H1 (cell line): ENCODE results near the gene NINJ2. TPM values are rescaled to one million over a fixed set of nuclear protein-coding genes. Genes with fewer than 3 reads are reported as not detected.

Experiments
- CTCF ChIA-PET: fragments of 300-600 bp; sonication (Branson Sonifier 250); formaldehyde crosslinking; loops from one replicate; lab custom pipeline; 2021; ENCODE audit not compliant: partially characterized antibody; lab: Charles Lee
- POLR2A ChIA-PET: fragments of 300-600 bp; sonication (Branson Sonifier 250); formaldehyde crosslinking; loops from one replicate; lab custom pipeline; 2021; ENCODE audit warnings: inconsistent platforms; ENCODE audit not compliant: partially characterized antibody; lab: Charles Lee
- DNase-seq, 2 experiments: peaks; one replicate each; pipeline versions ENCODE4 v3.0.0 to v3.0.0-alpha.2; 2010 to 2022; ENCODE audit warnings: low spot score in 2 of 2, low read depth in 1 of 2, mixed read lengths in 1 of 2
- FAIRE-seq: peaks from 2 replicates; lab custom pipeline; 2011; peaks lifted over from hg19 to GRCh38; lab: Jason Lieb, UNC
- H2AFZ ChIP-seq: 2 replicates; pipeline ENCODE4 v1.8.1; 2012; ENCODE audit warnings: low read length, inconsistent platforms
- H2AK5ac ChIP-seq: 2 replicates; pipeline ENCODE4 v1.6.1; 2013; ENCODE audit warnings: low read depth, low read length
- H2BK120ac ChIP-seq: replicated peaks from 2 replicates; pipeline ENCODE3; 2013; ENCODE audit warnings: low read depth, low read length, inconsistent platforms
- H2BK12ac ChIP-seq: 2 replicates; pipeline ENCODE4 v1.6.1; 2013; ENCODE audit warnings: low read depth, low read length
- H2BK15ac ChIP-seq: 2 replicates; pipeline ENCODE4 v1.6.1; 2013; ENCODE audit warnings: low read length
- H2BK20ac ChIP-seq: 2 replicates; pipeline ENCODE4 v1.6.1; 2013; ENCODE audit warnings: low read length
- H2BK5ac ChIP-seq: 2 replicates; pipeline ENCODE4 v1.6.1; 2013; ENCODE audit warnings: low read depth, low read length
- H3K14ac ChIP-seq: 2 replicates; pipeline ENCODE4 v1.6.1; 2013; ENCODE audit warnings: inconsistent platforms; ENCODE audit not compliant: insufficient read length
- H3K18ac ChIP-seq: 2 replicates; pipeline ENCODE4 v1.6.1; 2013; ENCODE audit warnings: low read length; ENCODE audit errors: extremely low read depth
- H3K23ac ChIP-seq: 2 replicates; pipeline ENCODE4 v1.6.1; 2013; ENCODE audit warnings: inconsistent platforms; ENCODE audit not compliant: insufficient read length
- H3K23me2 ChIP-seq: 2 replicates; pipeline ENCODE4 v1.6.1; 2013; ENCODE audit warnings: low read depth, low read length
- H3K27ac ChIP-seq: 2 replicates; pipeline ENCODE4 v1.6.1; 2011; ENCODE audit warnings: low read depth, low read length, inconsistent platforms
- H3K27me3 ChIP-seq, 4 experiments: replicated peaks in 1 of 4; 1 replicate in 1 of 4; 2 replicates in 3 of 4; pipeline versions ENCODE4 v1.6.1 to v1.8.1; 2011 to 2013; ENCODE audit warnings: low read length in 3 of 4, mild to moderate bottlenecking in 3 of 4, inconsistent platforms in 2 of 4, mixed read lengths in 2 of 4, moderate library complexity in 1 of 4; ENCODE audit not compliant: control insufficient read depth in 3 of 4, insufficient read depth in 3 of 4; ENCODE audit errors: extremely low read depth in 1 of 4
- H3K36me3 ChIP-seq, 4 experiments: 2 replicates each; pipeline versions ENCODE4 v1.6.1 to v1.8.1; 2011 to 2013; ENCODE audit warnings: mild to moderate bottlenecking in 4 of 4, low read length in 3 of 4, moderate library complexity in 2 of 4, control low read depth in 1 of 4, inconsistent platforms in 1 of 4; ENCODE audit not compliant: insufficient read depth in 4 of 4, control insufficient read depth in 2 of 4
- H3K4ac ChIP-seq: replicated peaks from 2 replicates; pipeline ENCODE3; 2013; ENCODE audit warnings: low read length, low read depth, mixed read lengths, inconsistent platforms; ENCODE audit not compliant: insufficient read length
- H3K4me1 ChIP-seq, 4 experiments: replicated peaks in 1 of 4; 1 replicate in 1 of 4; 2 replicates in 3 of 4; pipeline versions ENCODE4 v1.6.1 to v1.8.1; 2011 to 2013; ENCODE audit warnings: low read length in 3 of 4, inconsistent platforms in 2 of 4, mixed read lengths in 1 of 4; ENCODE audit not compliant: insufficient read depth in 4 of 4, control insufficient read depth in 3 of 4
- H3K4me2 ChIP-seq, 2 experiments: 2 replicates each; pipeline versions ENCODE4 v1.6.1 to v1.8.1; 2011 to 2013; ENCODE audit warnings: low read depth in 2 of 2, low read length in 2 of 2, control low read depth in 1 of 2, inconsistent platforms in 1 of 2, mild to moderate bottlenecking in 1 of 2; ENCODE audit not compliant: insufficient read depth in 1 of 2
- H3K4me3 ChIP-seq, 4 experiments: fragments of 200-600, 300-600 bp in 1 of 4; sonication (generic), shearing (Covaris generic), sonication (Bioruptor Twin) in 1 of 4; 2 replicates each; pipeline versions ENCODE4 v1.5.1 to v1.8.1; 2011 to 2016; ENCODE audit warnings: low read length in 4 of 4, low read depth in 3 of 4, control low read depth in 2 of 4, inconsistent platforms in 2 of 4, mild to moderate bottlenecking in 2 of 4, mixed read lengths in 1 of 4, moderate library complexity in 1 of 4; ENCODE audit not compliant: insufficient read depth in 2 of 4; ENCODE audit errors: extremely low read depth in 1 of 4
- H3K56ac ChIP-seq: replicated peaks from 2 replicates; pipeline ENCODE3; 2013; ENCODE audit warnings: low read depth, mild to moderate bottlenecking, mixed read lengths, low read length, inconsistent platforms; ENCODE audit not compliant: insufficient read length
- H3K79me1 ChIP-seq: 2 replicates; pipeline ENCODE4 v1.6.1; 2013; ENCODE audit warnings: low read depth, low read length, control low read depth
- H3K79me2 ChIP-seq, 2 experiments: 2 replicates each; pipeline versions ENCODE4 v1.6.1 to v1.8.1; 2012 to 2013; ENCODE audit warnings: low read length in 2 of 2, mild to moderate bottlenecking in 2 of 2, inconsistent platforms in 1 of 2; ENCODE audit not compliant: insufficient read depth in 2 of 2, control insufficient read depth in 1 of 2
- H3K9ac ChIP-seq, 4 experiments: replicated peaks in 1 of 4; 1 replicate in 1 of 4; 2 replicates in 3 of 4; pipeline versions ENCODE4 v1.6.1 to v1.8.1; 2011 to 2013; ENCODE audit warnings: low read depth in 3 of 4, low read length in 3 of 4, control low read depth in 2 of 4, mild to moderate bottlenecking in 2 of 4, moderate library complexity in 2 of 4, inconsistent platforms in 1 of 4; ENCODE audit errors: extremely low read depth in 1 of 4
- H3K9me3 ChIP-seq, 2 experiments: 2 replicates each; pipeline versions ENCODE4 v1.6.1 to v1.8.1; 2012 to 2013; ENCODE audit warnings: mild to moderate bottlenecking in 2 of 2, moderate library complexity in 2 of 2, control low read depth in 1 of 2, inconsistent platforms in 1 of 2, low read depth in 1 of 2, low read length in 1 of 2, mixed read lengths in 1 of 2; ENCODE audit not compliant: insufficient read depth in 2 of 2
- H4K20me1 ChIP-seq, 2 experiments: replicated peaks in 1 of 2; 2 replicates each; pipeline versions ENCODE3 to v1.8.1; 2011 to 2013; ENCODE audit warnings: inconsistent platforms in 2 of 2, low read length in 2 of 2, mild to moderate bottlenecking in 1 of 2; ENCODE audit not compliant: insufficient read depth in 2 of 2, control insufficient read depth in 1 of 2
- H4K5ac ChIP-seq: 2 replicates; pipeline ENCODE4 v1.6.1; 2013; ENCODE audit warnings: low read length, low read depth, mixed read lengths, inconsistent platforms; ENCODE audit not compliant: insufficient read length
- H4K8ac ChIP-seq: 2 replicates; pipeline ENCODE4 v1.8.0; 2013; ENCODE audit warnings: mild to moderate bottlenecking, moderate library complexity, low read length, inconsistent platforms; ENCODE audit not compliant: insufficient read depth; ENCODE audit errors: extremely low read depth
- H4K91ac ChIP-seq: replicated peaks from 2 replicates; pipeline ENCODE3; 2013; ENCODE audit warnings: low read length, mixed read lengths, inconsistent platforms; ENCODE audit not compliant: insufficient read length
- BACH1 ChIP-seq: IDR thresholded peaks from 2 replicates; pipeline ENCODE4 v1.6.1; 2012; ENCODE audit warnings: low read length, improper control_type of control experiment
- CTBP2 ChIP-seq: IDR thresholded peaks from 2 replicates; pipeline ENCODE4 v1.7.0; 2011; ENCODE audit warnings: borderline replicate concordance, mild to moderate bottlenecking, moderate library complexity, mixed read lengths, low read length; ENCODE audit not compliant: insufficient read depth, insufficient read length
- FOSL1 ChIP-seq: IDR thresholded peaks from 2 replicates; pipeline ENCODE4 v1.6.1; 2011; ENCODE audit warnings: mild to moderate bottlenecking, low read depth, low read length, moderate library complexity; ENCODE audit not compliant: insufficient read depth
- MAFK ChIP-seq: IDR thresholded peaks from 2 replicates; pipeline ENCODE4 v1.6.1; 2012; ENCODE audit warnings: low read depth, mild to moderate bottlenecking, improper control_type of control experiment, low read length
- MAX ChIP-seq: IDR thresholded peaks from 2 replicates; pipeline ENCODE4 v1.6.1; 2012; ENCODE audit warnings: inconsistent platforms
- NANOG ChIP-seq: IDR thresholded peaks from 2 replicates; pipeline ENCODE4 v1.6.1; 2011; ENCODE audit warnings: low read length, low read depth, mild to moderate bottlenecking, inconsistent platforms; ENCODE audit not compliant: insufficient read depth, poor library complexity, severe bottlenecking
- SIN3A ChIP-seq, 2 experiments: IDR thresholded peaks in 1 of 2; conservative IDR thresholded peaks in 1 of 2; 2 replicates each; pipeline ENCODE4 v1.6.1; 2011 to 2012; ENCODE audit warnings: low read length in 2 of 2, improper control_type of control experiment in 1 of 2, low read depth in 1 of 2, mild to moderate bottlenecking in 1 of 2
- SIX5 ChIP-seq: IDR thresholded peaks from 2 replicates; pipeline ENCODE4 v1.6.1; 2011; ENCODE audit warnings: mild to moderate bottlenecking, low read depth, low read length
- SP1 ChIP-seq: IDR thresholded peaks from 2 replicates; pipeline ENCODE4 v1.6.1; 2011; ENCODE audit warnings: low read depth, low read length
- TEAD4 ChIP-seq: IDR thresholded peaks from 2 replicates; pipeline ENCODE4 v1.6.1; 2012; ENCODE audit warnings: low read depth, low read length, inconsistent platforms, mixed read lengths
- WGBS, 2 experiments: shearing (Covaris generic) in 1 of 2; methylation state at CpG; one replicate each; pipeline versions ENCODE4 v1.1.6 to v1.1.7; 2013 to 2015; ENCODE audit warnings: low lambda C conversion rate in 2 of 2, mixed read lengths in 2 of 2, inconsistent platforms in 1 of 2, low coverage in 1 of 2, missing lambda C conversion rate in 1 of 2; ENCODE audit not compliant: insufficient replicate concordance in 2 of 2, insufficient coverage in 1 of 2, insufficient read length in 1 of 2; ENCODE audit errors: extremely low coverage in 1 of 2, missing lambda C conversion rate in 1 of 2; 5-methylcytosine and 5-hydroxymethylcytosine counted together
- polyA plus RNA-seq, 7 experiments: library from polyadenylated mRNA; depleted of rRNA in 3 of 7; stranded (reverse) in 5 of 7; unstranded in 2 of 7; fragments of >200 nt in 5 of 7; fragments of 200-250 nt in 2 of 7; gene quantifications; 1 replicate in 5 of 7; 2 replicates in 1 of 7; 4 replicates in 1 of 7; pipeline versions ENCODE4 v1.2.1 to v1.2.3, GENCODE V29; 2011 to 2013; ENCODE audit warnings: missing spikeins in 2 of 7, mixed read lengths in 2 of 7
- total RNA-seq: library from RNA; stranded (reverse); fragmentation: NEBNext Ultra II Directional; extraction: Animal tissue kit (Norgen Biotek cat#: 25700); gene quantifications from 2 replicates; pipeline ENCODE4 v1.2.1, GENCODE V29; 2021
- TF ChIP-seq, protein P1 (sequence below): IDR thresholded peaks from 2 replicates; pipeline ENCODE4 v1.6.1; 2011; ENCODE audit warnings: low read length, improper control_type of control experiment

NINJ2 gene
- total and polyA plus RNA-seq, 2 of the 8 experiments (the other 6 are each of a cell fraction or from before 2014, with no cell fraction given) = 1.4 TPM; not detected in 1

GRCh38 chr12:583251-583869, 79.9 kb downstream of the NINJ2 start:
- no peak for FAIRE-seq
- TF ChIP-seq NANOG (no peak), SP1 (no peak), TEAD4 (no peak), FOSL1 (no peak), BACH1 (no peak), SIN3A (conservative IDR thresholded peaks at IDR 0.05 in 1 of 2, IDR thresholded peaks at IDR 0.05 in 1 of 2; ENCODE audit: low read depth in 1 of 2, low read length in 2 of 2) (no peak), CTBP2 (no peak), SIX5 (no peak), MAFK (no peak), MAX (no peak)
- TF ChIP-seq, protein P1, sequence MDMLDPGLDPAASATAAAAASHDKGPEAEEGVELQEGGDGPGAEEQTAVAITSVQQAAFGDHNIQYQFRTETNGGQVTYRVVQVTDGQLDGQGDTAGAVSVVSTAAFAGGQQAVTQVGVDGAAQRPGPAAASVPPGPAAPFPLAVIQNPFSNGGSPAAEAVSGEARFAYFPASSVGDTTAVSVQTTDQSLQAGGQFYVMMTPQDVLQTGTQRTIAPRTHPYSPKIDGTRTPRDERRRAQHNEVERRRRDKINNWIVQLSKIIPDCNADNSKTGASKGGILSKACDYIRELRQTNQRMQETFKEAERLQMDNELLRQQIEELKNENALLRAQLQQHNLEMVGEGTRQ = no peak
- Histone ChIP-seq H2BK15ac (no peak overlapping the region), H3K27me3 (no peaks in the 10 kb centered on the region), H3K4me3 (no peak overlapping the region), H3K4ac (no peak overlapping the region), H3K4me2 (no peak overlapping the region), H3K79me2 (no peaks in the 10 kb centered on the region), H3K23me2 (peaks cover 4% of the 10 kb centered on the region; the same call in 1 of the 2 replicates), H2BK20ac (no peak overlapping the region), H2BK120ac (no peak overlapping the region), H2BK5ac (no peak overlapping the region), H3K4me1 (peaks cover 0 to 6% (median 2%) of the 10 kb centered on the region in 4 experiments; a peak in 5 of 7 replicates), H3K36me3 (no peaks in the 10 kb centered on the region), H3K27ac (no peak overlapping the region), H4K8ac (no peak overlapping the region), H2BK12ac (no peak overlapping the region), H4K20me1 (peaks cover 0 to 3% of the 10 kb centered on the region in 2 experiments), H3K23ac (no peak overlapping the region), H3K56ac (no peak overlapping the region), H4K91ac (no peak overlapping the region), H3K9me3 (no peaks in the 10 kb centered on the region), H3K18ac (no peak overlapping the region), H3K9ac (no peak overlapping the region), H2AK5ac (no peak overlapping the region), H2AFZ (no peak overlapping the region), H3K79me1 (no peaks in the 10 kb centered on the region; the same call in 1 of the 2 replicates), H4K5ac (no peak overlapping the region), H3K14ac (no peak overlapping the region)
- ChIA-PET CTCF (interaction anchor here (0.8 to 1.0 kb wide), 2 partner anchors 10 to 231 kb away, joined by 3 read pairs; no protein-coding TSS in a partner anchor), POLR2A (no interaction called here)
- 91% methylated on average over 13 of the region's 13 CpGs; no CpG with 5 or more reads in 1 of the 2 experiments for WGBS, 2 experiments
- no peak for DNase-seq
